ENCODE data around the gene SIGLEC12.

DNA sequence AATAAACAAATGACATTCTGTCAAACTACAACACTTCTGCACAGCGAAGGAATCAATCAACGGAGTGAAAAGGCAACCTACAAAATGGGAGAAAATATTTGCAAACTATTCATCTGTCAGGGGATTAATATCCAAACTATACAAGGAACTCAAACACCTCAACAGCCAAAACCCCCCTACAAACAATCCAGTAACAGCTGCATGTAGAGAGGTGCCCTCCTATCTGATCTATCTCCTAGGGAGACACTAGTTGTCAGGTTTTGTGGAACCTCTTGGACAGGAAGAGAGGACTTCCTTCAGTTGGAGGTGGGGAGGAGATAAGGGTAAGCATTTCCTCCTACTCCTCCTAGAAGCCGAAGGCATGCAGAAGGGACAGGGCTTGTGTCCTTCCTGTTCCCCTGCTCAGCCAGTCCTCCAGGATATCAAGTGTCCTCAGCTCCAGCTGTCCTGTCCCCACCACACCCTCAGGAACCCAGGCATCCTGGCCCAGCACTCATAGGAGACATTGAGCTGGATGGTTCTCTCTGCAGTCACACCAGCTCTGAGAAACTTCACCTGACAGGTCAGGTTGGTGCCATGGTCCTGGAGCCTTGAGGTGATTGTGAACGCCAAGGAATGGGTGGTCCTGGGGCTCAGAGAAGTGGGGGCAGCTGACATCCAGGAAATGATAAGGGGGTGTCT, 33.6 kb downstream of the SIGLEC12 start:
- TF ChIP-seq, protein P1, sequence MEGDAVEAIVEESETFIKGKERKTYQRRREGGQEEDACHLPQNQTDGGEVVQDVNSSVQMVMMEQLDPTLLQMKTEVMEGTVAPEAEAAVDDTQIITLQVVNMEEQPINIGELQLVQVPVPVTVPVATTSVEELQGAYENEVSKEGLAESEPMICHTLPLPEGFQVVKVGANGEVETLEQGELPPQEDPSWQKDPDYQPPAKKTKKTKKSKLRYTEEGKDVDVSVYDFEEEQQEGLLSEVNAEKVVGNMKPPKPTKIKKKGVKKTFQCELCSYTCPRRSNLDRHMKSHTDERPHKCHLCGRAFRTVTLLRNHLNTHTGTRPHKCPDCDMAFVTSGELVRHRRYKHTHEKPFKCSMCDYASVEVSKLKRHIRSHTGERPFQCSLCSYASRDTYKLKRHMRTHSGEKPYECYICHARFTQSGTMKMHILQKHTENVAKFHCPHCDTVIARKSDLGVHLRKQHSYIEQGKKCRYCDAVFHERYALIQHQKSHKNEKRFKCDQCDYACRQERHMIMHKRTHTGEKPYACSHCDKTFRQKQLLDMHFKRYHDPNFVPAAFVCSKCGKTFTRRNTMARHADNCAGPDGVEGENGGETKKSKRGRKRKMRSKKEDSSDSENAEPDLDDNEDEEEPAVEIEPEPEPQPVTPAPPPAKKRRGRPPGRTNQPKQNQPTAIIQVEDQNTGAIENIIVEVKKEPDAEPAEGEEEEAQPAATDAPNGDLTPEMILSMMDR (IDR thresholded peaks at IDR 0.05; ENCODE audit: low read length): no peak
- no peak for TF ChIP-seq EZH2 (optimal IDR thresholded peaks at IDR 0.05; ENCODE audit: low read depth, low read length)
- no peak for TF ChIP-seq EZH2phosphoT487 (IDR thresholded peaks at IDR 0.05; ENCODE audit: low read length)

Measured in MM.1S (cell line).